ENCODE measurements around the gene AFF1. TPM values are rescaled to one million over a fixed set of nuclear protein-coding genes. Genes with fewer than 3 reads are reported as not detected.

AFF1 gene
- total RNA-seq, 4 donors from 2014 or later, result 22.9 to 47.1 (median 34.0) TPM

DNA sequence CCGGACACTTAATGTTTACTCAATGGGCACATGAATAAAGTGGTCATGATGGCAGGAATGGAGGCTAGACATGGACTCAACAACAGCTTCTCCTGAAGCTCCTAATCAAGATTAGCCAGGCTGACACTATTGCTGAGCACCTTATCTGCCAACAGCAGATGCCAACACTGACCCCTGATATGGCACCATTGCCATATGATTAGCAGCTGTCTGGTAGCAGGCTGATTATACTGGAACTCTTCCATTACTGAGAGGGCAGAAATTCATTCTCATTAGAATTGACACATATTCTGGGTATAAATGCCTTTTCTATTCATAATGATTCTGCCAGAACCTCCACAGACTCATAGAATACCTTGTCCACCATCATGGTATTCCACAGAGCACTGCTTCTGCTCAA, 18.4 kb upstream of the AFF1 start:
- H3K27ac ChIP-seq, result no peak overlapping the region
- TF ChIP-seq, protein P1, sequence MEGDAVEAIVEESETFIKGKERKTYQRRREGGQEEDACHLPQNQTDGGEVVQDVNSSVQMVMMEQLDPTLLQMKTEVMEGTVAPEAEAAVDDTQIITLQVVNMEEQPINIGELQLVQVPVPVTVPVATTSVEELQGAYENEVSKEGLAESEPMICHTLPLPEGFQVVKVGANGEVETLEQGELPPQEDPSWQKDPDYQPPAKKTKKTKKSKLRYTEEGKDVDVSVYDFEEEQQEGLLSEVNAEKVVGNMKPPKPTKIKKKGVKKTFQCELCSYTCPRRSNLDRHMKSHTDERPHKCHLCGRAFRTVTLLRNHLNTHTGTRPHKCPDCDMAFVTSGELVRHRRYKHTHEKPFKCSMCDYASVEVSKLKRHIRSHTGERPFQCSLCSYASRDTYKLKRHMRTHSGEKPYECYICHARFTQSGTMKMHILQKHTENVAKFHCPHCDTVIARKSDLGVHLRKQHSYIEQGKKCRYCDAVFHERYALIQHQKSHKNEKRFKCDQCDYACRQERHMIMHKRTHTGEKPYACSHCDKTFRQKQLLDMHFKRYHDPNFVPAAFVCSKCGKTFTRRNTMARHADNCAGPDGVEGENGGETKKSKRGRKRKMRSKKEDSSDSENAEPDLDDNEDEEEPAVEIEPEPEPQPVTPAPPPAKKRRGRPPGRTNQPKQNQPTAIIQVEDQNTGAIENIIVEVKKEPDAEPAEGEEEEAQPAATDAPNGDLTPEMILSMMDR (IDR thresholded peaks at IDR 0.05), result no peak
- no peak for TF ChIP-seq POLR2A (IDR thresholded peaks at IDR 0.05)
- 0% methylated on average over 1 of the region's 1 CpG for WGBS, 2 donors
- H3K27me3 ChIP-seq, result no peaks in the 10 kb centered on the region
- no peak for DNase-seq
- no peak overlapping the region for H3K4me3 ChIP-seq
- no peaks in the 10 kb centered on the region for H3K36me3 ChIP-seq
- no peaks in the 10 kb centered on the region for H3K9me3 ChIP-seq
- intact Hi-C loops (cut with DNase I), result no loop called here
- peaks cover 0 to 5% (median 4%) of the 10 kb centered on the region in 3 donors for H3K4me1 ChIP-seq

DNA sequence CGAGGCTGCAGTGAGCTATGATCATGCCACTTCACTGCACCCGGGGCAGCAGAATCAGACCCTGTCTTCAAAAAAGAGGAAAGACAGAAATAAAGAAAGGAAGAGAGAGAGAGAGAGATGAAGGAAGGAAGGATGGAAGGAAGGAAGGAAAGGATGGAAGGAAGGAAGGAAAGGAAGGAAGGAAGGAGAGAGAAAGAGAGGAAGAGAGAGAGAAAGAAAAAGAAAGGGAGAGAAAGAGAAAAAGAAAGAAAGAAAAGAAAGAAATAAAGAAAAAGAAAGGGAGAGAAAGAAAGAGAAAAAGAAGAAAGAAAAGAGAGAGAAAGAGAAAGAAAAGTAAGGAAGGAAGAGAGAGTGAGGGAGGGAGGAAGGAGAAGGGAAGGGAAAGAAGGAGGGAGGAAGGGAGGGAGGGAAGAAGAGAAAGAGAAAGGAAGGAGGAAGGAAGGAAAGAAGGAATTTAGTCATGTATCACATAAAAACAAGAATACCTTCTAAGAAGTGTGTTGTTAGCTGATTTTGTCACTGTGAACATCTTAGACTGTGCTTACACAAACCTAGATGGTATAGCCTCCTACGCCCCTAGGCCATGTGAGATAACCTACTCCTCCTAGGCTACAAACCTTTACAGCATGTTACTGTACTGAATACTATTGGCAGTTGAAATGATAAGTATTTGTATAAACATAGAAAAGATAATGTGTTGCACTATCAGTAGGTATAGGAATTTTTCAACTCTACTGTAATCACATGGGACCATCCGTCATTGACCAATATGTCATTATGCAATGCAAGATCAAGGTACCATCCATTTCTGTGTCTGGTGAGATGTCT, 17.4 kb upstream of the AFF1 start:
- Histone ChIP-seq H3K9me3 (no peaks in the 10 kb centered on the region), H3K27me3 (no peaks in the 10 kb centered on the region), H3K4me1 (peaks cover 0 to 10% (median 3%) of the 10 kb centered on the region in 3 donors), H3K27ac (no peak overlapping the region), H3K4me3 (no peak overlapping the region), H3K36me3 (no peaks in the 10 kb centered on the region)
- DNase-seq, result no peak
- TF ChIP-seq POLR2A (IDR thresholded peaks at IDR 0.05), result no peak
- TF ChIP-seq, protein P1 (IDR thresholded peaks at IDR 0.05), result no peak
- 87 to 94% methylated on average over 4 of the region's 4 CpGs for WGBS, 2 donors
- intact Hi-C loops (cut with DNase I), result no loop called here

DNA sequence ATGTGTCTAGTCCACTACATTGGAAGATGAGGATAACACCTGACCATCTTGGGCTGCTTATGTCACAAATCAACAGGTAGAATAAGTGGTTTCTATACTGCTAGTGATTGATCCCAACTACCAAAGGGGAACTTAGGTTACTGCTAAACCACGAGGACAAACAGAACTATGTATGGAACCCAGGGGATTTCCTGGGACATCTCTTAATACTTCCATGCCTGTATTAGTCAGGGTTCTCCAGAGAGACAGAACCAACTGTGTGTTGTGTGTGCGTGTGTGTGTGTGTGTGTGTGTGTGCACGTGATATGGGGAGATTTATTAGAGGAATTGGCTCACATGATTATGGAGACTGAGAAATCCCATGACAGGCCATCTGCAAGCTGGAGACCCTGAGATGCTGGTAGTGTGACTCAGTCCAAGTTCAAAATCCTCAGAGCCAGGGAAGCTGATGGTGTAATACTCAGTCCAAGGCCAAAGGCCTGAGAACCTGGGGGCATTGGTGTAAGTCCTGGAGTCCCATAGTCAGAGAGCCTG, 16.2 kb upstream of the AFF1 start:
- H3K27ac ChIP-seq, result no peak overlapping the region
- no peak overlapping the region for H3K4me3 ChIP-seq
- peaks cover 0 to 13% (median 3%) of the 10 kb centered on the region in 3 donors for H3K4me1 ChIP-seq
- WGBS, 2 donors, result 14 to 37% methylated on average over 3 of the region's 3 CpGs
- no peaks in the 10 kb centered on the region for H3K9me3 ChIP-seq
- H3K27me3 ChIP-seq, result no peaks in the 10 kb centered on the region
- TF ChIP-seq, protein P1 (IDR thresholded peaks at IDR 0.05), result no peak
- TF ChIP-seq POLR2A (IDR thresholded peaks at IDR 0.05), result no peak
- H3K36me3 ChIP-seq, result no peaks in the 10 kb centered on the region
- no peak for DNase-seq
- intact Hi-C loops (cut with DNase I), result no loop called here

DNA sequence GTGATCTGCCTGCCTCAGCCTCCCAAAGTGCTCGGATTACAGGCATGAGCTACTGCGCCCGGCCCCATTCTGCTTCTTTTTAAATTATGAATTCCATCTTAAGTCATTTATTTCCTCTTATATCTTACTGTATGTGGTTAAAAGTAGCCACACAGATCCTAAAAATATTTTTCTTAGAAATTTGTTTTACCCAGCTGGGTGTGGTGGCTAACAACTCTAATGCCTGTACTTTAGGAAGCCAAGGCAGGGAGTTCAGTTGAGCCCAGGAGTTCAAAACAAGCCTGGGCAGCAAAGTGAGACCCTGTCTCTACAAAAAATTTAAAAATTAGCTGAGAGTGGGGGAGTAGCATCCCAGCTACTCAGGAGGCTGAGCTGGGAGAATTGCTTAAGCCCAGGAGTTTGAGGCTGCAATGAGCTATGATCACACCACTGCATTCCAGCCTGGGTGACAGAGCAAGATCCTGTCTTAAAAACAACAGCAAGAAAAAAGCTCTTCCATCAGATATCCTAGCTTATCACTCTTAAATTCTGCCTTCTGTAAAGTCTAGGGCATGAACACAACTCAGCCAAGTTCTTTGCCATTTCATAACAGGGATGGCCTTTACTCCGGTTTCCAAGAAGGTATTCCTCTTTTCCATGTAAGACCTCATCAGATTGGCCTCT, 15.1 kb upstream of the AFF1 start:
- peaks cover 0 to 13% (median 3%) of the 10 kb centered on the region in 3 donors for H3K4me1 ChIP-seq
- intact Hi-C loops (cut with DNase I), result loop anchor here (5.0 kb wide), 1 partner anchor 173 kb away; no protein-coding TSS in a partner anchor

More for the DNA sequence above, 15.1 kb upstream of the AFF1 start:
- no peaks in the 10 kb centered on the region for H3K9me3 ChIP-seq
- no peak for DNase-seq
- 87 to 90% methylated on average over 3 to 4 of the region's 4 CpGs for WGBS, 2 donors
- H3K27ac ChIP-seq, result no peak overlapping the region
- no peaks in the 10 kb centered on the region for H3K36me3 ChIP-seq
- H3K4me3 ChIP-seq, result no peak overlapping the region
- TF ChIP-seq POLR2A (IDR thresholded peaks at IDR 0.05), result no peak
- TF ChIP-seq, protein P1 (IDR thresholded peaks at IDR 0.05), result no peak
- no peaks in the 10 kb centered on the region for H3K27me3 ChIP-seq

Measured in esophagus squamous epithelium (tissue), 5 donors.